ENCODE results near the gene HPCAL1. TPM values are rescaled to one million over a fixed set of nuclear protein-coding genes. Genes with fewer than 3 reads are reported as not detected.

HPCAL1 gene
- total and polyA plus RNA-seq, 2 experiments from 2014 or later: 8.3 to 25.4 TPM

GRCh38 chr2:10410001-10410822 lies 107.5 kb downstream of the HPCAL1 start:
- H3K4me1 Mint-ChIP-seq: peaks cover 11% of the 10 kb centered on the region
- peaks cover 15% of the 10 kb centered on the region for H3K27me3 Mint-ChIP-seq (ENCODE audit: insufficient read depth, low read depth, poor library complexity)
- Histone ChIP-seq H4K20me1 (replicated peaks; ENCODE audit: insufficient read depth) (no peaks in the 10 kb centered on the region), H3K9me2 (ENCODE audit: insufficient read depth) (no peaks in the 10 kb centered on the region), H3K36me3 (ENCODE audit: insufficient read depth) (no peaks in the 10 kb centered on the region), H3K79me2 (replicated peaks; ENCODE audit: insufficient read depth) (no peaks in the 10 kb centered on the region), H3K4me1 (ENCODE audit: insufficient read depth) (no peaks in the 10 kb centered on the region; the same call in 1 of the 2 replicates), H3K4me3 (no peak overlapping the region), H3K27me3 (ENCODE audit: insufficient read depth) (no peaks in the 10 kb centered on the region), H3F3A (replicated peaks; ENCODE audit: low read depth) (no peaks in the 10 kb centered on the region), H2AFZ (no peak overlapping the region), H3K4me2 (no peak overlapping the region), H3K27ac (ENCODE audit: low read depth) (no peak overlapping the region)
- H3K36me3 Mint-ChIP-seq (ENCODE audit: low read depth): no peaks in the 10 kb centered on the region
- no peak overlapping the region for H3K27ac Mint-ChIP-seq
- ATAC-seq (no peak), DNase-seq (ENCODE audit: low spot score) (no peak)
- no peak for TF ChIP-seq ZNF114 (CRISPR knock-in tag; IDR thresholded peaks at IDR 0.05)
- no peak for TF ChIP-seq ZNF462 (CRISPR knock-in tag; IDR thresholded peaks at IDR 0.05)
- TF ChIP-seq JUNB (IDR thresholded peaks at IDR 0.05; ENCODE audit: unreplicated experiment): no peak
- no peak for TF ChIP-seq STAT1 (IDR thresholded peaks at IDR 0.05; ENCODE audit: unreplicated experiment)
- TF ChIP-seq EZH2phosphoT487 (IDR thresholded peaks at IDR 0.05; ENCODE audit: unreplicated experiment): no peak
- H3K4me3 Mint-ChIP-seq: no peak overlapping the region
- no peaks in the 10 kb centered on the region; the same call in 2 of the 3 replicates for H3K9me3 Mint-ChIP-seq

Data from GM23338 (cell line).